ENCODE results near the gene RDX. TPM values are rescaled to one million over a fixed set of nuclear protein-coding genes. Genes with fewer than 3 reads are reported as not detected.

RDX gene
- total RNA-seq, 1 experiment from 2014 or later = 86.6 TPM

GRCh38 chr11:110168033-110168803 is 128.2 kb downstream of the RDX start:
- no peak overlapping the region for H2BK120ac ChIP-seq (ENCODE audit: low read depth, low read length, poor library complexity, severe bottlenecking)
- no peak for DNase-seq
- no peak overlapping the region for H3K23ac ChIP-seq (ENCODE audit: insufficient read length, low read depth, low read length)

More at GRCh38 chr11:110168033-110168803, 128.2 kb downstream of the RDX start:
- Histone ChIP-seq H4K91ac (ENCODE audit: insufficient read length, low read depth, low read length) (no peak overlapping the region), H4K5ac (ENCODE audit: insufficient read length, low read depth, low read length) (no peak overlapping the region), H3T11ph (ENCODE audit: low read length) (no peak overlapping the region), H2AK5ac (ENCODE audit: insufficient read length, low read length) (no peak overlapping the region), H3K56ac (ENCODE audit: insufficient read length, low read depth, low read length) (no peak overlapping the region), H3K27ac (ENCODE audit: insufficient read length, low read depth, low read length) (no peak overlapping the region), H2AFZ (ENCODE audit: low read length) (no peak overlapping the region), H3K9ac (ENCODE audit: extremely low read depth, insufficient read length, low read length) (no peak overlapping the region), H2BK12ac (ENCODE audit: insufficient read length, low read depth, low read length) (no peak overlapping the region), H3K79me1 (ENCODE audit: insufficient read depth, low read depth, low read length, poor library complexity, severe bottlenecking) (no peaks in the 10 kb centered on the region), H3K4ac (ENCODE audit: low read depth, low read length) (no peak overlapping the region), H4K8ac (replicated peaks; ENCODE audit: insufficient read length, low read depth, low read length) (no peak overlapping the region), H4K20me1 (ENCODE audit: control insufficient read depth, insufficient read depth, insufficient read length) (no peaks in the 10 kb centered on the region), H2BK5ac (ENCODE audit: insufficient read length, low read length) (no peak overlapping the region), H3K4me1 (ENCODE audit: insufficient read depth, low read length) (0 out of 2 replicates have a peak, but pooled peaks cover 6% of the 10 kb centered on the region), H3K23me2 (ENCODE audit: insufficient read length, low read depth, low read length, poor library complexity, severe bottlenecking) (no peaks in the 10 kb centered on the region), H3K9me3 (ENCODE audit: control insufficient read depth, low read depth, low read length) (no peaks in the 10 kb centered on the region), H3K27me3 (ENCODE audit: insufficient read depth, low read length) (no peaks in the 10 kb centered on the region), H3K18ac (ENCODE audit: insufficient read length, low read depth, low read length) (no peak overlapping the region), H3K4me2 (ENCODE audit: insufficient read depth, insufficient read length, low read length) (no peak overlapping the region), H2BK15ac (ENCODE audit: low read depth, low read length) (no peak overlapping the region), H2BK20ac (ENCODE audit: low read depth, low read length, poor library complexity, severe bottlenecking) (no peak overlapping the region), H3K14ac (ENCODE audit: insufficient read depth, low read length) (no peak overlapping the region), H3K79me2 (ENCODE audit: insufficient read depth, low read length) (no peaks in the 10 kb centered on the region)
- no peaks in the 10 kb centered on the region for H3K27me3 Mint-ChIP-seq (ENCODE audit: low read depth)
- no CpG with 5 or more reads among the region's 5 CpGs for WGBS (ENCODE audit: extremely low coverage, insufficient read length, low lambda C conversion rate)
- TF ChIP-seq CTCF (conservative IDR thresholded peaks at IDR 0.05) = no peak
- H3K4me1 Mint-ChIP-seq = peaks cover 5 to 13% of the 10 kb centered on the region in 2 experiments
- H3K36me3 Mint-ChIP-seq (ENCODE audit: insufficient read depth in 1 of 3, low read depth in 3 of 3) = peaks cover 9 to 19% (median 9%) of the 10 kb centered on the region in 3 experiments; a peak in 6 of 7 replicates
- H3K4me3 Mint-ChIP-seq = no peak overlapping the region
- H3K27ac Mint-ChIP-seq = no peak overlapping the region
- H3K9me3 Mint-ChIP-seq = no peaks in the 10 kb centered on the region

Measured in H9 (cell line).